Measurements from ENCODE around the gene FGD3.

The FGD3 gene

GRCh38 chr9:93064392-93065134 lies 117.2 kb downstream of the FGD3 start:
- H3K27me3 ChIP-seq (ENCODE audit: insufficient read depth, low read length): peaks cover 12% of the 10 kb centered on the region
- no peaks in the 10 kb centered on the region for H3K36me3 ChIP-seq (ENCODE audit: insufficient read depth, low read length)
- H2AFZ ChIP-seq (ENCODE audit: low read depth, low read length): no peak overlapping the region
- no peaks in the 10 kb centered on the region for H3K9me3 ChIP-seq (ENCODE audit: low read length)
- H3K4me3 ChIP-seq (ENCODE audit: low read length): no peak overlapping the region
- H3K4me1 ChIP-seq (ENCODE audit: insufficient read depth, low read length): no peaks in the 10 kb centered on the region

GRCh38 chr9:93065135-93065720 lies 117.9 kb downstream of the FGD3 start:
- Histone ChIP-seq H3K27me3 (ENCODE audit: insufficient read depth, low read length) (peaks cover 5% of the 10 kb centered on the region), H3K4me1 (ENCODE audit: insufficient read depth, low read length) (no peaks in the 10 kb centered on the region), H3K4me3 (ENCODE audit: low read length) (no peak overlapping the region), H3K36me3 (ENCODE audit: insufficient read depth, low read length) (no peaks in the 10 kb centered on the region), H3K9me3 (ENCODE audit: low read length) (no peaks in the 10 kb centered on the region), H2AFZ (ENCODE audit: low read depth, low read length) (no peak overlapping the region)

GRCh38 chr9:93066978-93067603 lies 119.8 kb downstream of the FGD3 start:
- Histone ChIP-seq H3K4me1 (ENCODE audit: insufficient read depth, low read length) (no peaks in the 10 kb centered on the region), H2AFZ (ENCODE audit: low read depth, low read length) (no peak overlapping the region), H3K36me3 (ENCODE audit: insufficient read depth, low read length) (no peaks in the 10 kb centered on the region), H3K27me3 (ENCODE audit: insufficient read depth, low read length) (no peaks in the 10 kb centered on the region), H3K9me3 (ENCODE audit: low read length) (no peaks in the 10 kb centered on the region), H3K4me3 (ENCODE audit: low read length) (no peak overlapping the region)

- H3K4me1 ChIP-seq (ENCODE audit: insufficient read depth, low read length): no peaks in the 10 kb centered on the region
- no peaks in the 10 kb centered on the region for H3K9me3 ChIP-seq (ENCODE audit: low read length)
- no peaks in the 10 kb centered on the region for H3K36me3 ChIP-seq (ENCODE audit: insufficient read depth, low read length)
- peaks cover 4% of the 10 kb centered on the region for H3K27me3 ChIP-seq (ENCODE audit: insufficient read depth, low read length)
- H3K4me3 ChIP-seq (ENCODE audit: low read length): no peak overlapping the region
- H2AFZ ChIP-seq (ENCODE audit: low read depth, low read length): no peak overlapping the region
Observed at GRCh38 chr9:93068956-93069355, 121.6 kb downstream of the FGD3 start.

GRCh38 chr9:93071464-93071863 lies 124.1 kb downstream of the FGD3 start:
- H3K9me3 ChIP-seq (ENCODE audit: low read length): no peaks in the 10 kb centered on the region
- no peak overlapping the region for H3K4me3 ChIP-seq (ENCODE audit: low read length)
- H3K4me1 ChIP-seq (ENCODE audit: insufficient read depth, low read length): no peaks in the 10 kb centered on the region
- peaks cover 4% of the 10 kb centered on the region for H3K27me3 ChIP-seq (ENCODE audit: insufficient read depth, low read length)
- H3K36me3 ChIP-seq (ENCODE audit: insufficient read depth, low read length): no peaks in the 10 kb centered on the region
- H2AFZ ChIP-seq (ENCODE audit: low read depth, low read length): no peak overlapping the region

GRCh38 chr9:93072383-93072795 lies 125.1 kb downstream of the FGD3 start:
- H3K9me3 ChIP-seq (ENCODE audit: low read length): no peaks in the 10 kb centered on the region
- no peaks in the 10 kb centered on the region for H3K36me3 ChIP-seq (ENCODE audit: insufficient read depth, low read length)
- no peak overlapping the region for H3K4me3 ChIP-seq (ENCODE audit: low read length)
- H3K27me3 ChIP-seq (ENCODE audit: insufficient read depth, low read length): peaks cover 4% of the 10 kb centered on the region
- no peaks in the 10 kb centered on the region for H3K4me1 ChIP-seq (ENCODE audit: insufficient read depth, low read length)
- H2AFZ ChIP-seq (ENCODE audit: low read depth, low read length): no peak overlapping the region

GRCh38 chr9:93076101-93076791 lies 128.9 kb downstream of the FGD3 start:
- Histone ChIP-seq H3K4me1 (ENCODE audit: insufficient read depth, low read length) (no peaks in the 10 kb centered on the region), H2AFZ (ENCODE audit: low read depth, low read length) (no peak overlapping the region), H3K36me3 (ENCODE audit: insufficient read depth, low read length) (no peaks in the 10 kb centered on the region), H3K9me3 (ENCODE audit: low read length) (no peaks in the 10 kb centered on the region), H3K27me3 (ENCODE audit: insufficient read depth, low read length) (peaks cover 4% of the 10 kb centered on the region), H3K4me3 (ENCODE audit: low read length) (no peak overlapping the region)

- peaks cover 4% of the 10 kb centered on the region for H3K27me3 ChIP-seq (ENCODE audit: insufficient read depth, low read length)
- no peaks in the 10 kb centered on the region for H3K9me3 ChIP-seq (ENCODE audit: low read length)
- H2AFZ ChIP-seq (ENCODE audit: low read depth, low read length): no peak overlapping the region
- H3K36me3 ChIP-seq (ENCODE audit: insufficient read depth, low read length): no peaks in the 10 kb centered on the region
- H3K4me3 ChIP-seq (ENCODE audit: low read length): no peak overlapping the region
- no peaks in the 10 kb centered on the region for H3K4me1 ChIP-seq (ENCODE audit: insufficient read depth, low read length)
Observed at GRCh38 chr9:93076792-93077128, 129.4 kb downstream of the FGD3 start.

- no peaks in the 10 kb centered on the region for H3K9me3 ChIP-seq (ENCODE audit: low read length)
Observed at GRCh38 chr9:93077367-93077766, 130.0 kb downstream of the FGD3 start.

GRCh38 chr9:93077811-93078210 lies 130.5 kb downstream of the FGD3 start:
- H3K36me3 ChIP-seq (ENCODE audit: insufficient read depth, low read length): no peaks in the 10 kb centered on the region
- no peaks in the 10 kb centered on the region for H3K9me3 ChIP-seq (ENCODE audit: low read length)
- no peak overlapping the region for H3K4me3 ChIP-seq (ENCODE audit: low read length)
- H2AFZ ChIP-seq (ENCODE audit: low read depth, low read length): no peak overlapping the region
- H3K27me3 ChIP-seq (ENCODE audit: insufficient read depth, low read length): peaks cover 4% of the 10 kb centered on the region
- no peaks in the 10 kb centered on the region for H3K4me1 ChIP-seq (ENCODE audit: insufficient read depth, low read length)

More at GRCh38 chr9:93077367-93077766, 130.0 kb downstream of the FGD3 start:
- Histone ChIP-seq H3K27me3 (ENCODE audit: insufficient read depth, low read length) (peaks cover 4% of the 10 kb centered on the region), H3K4me1 (ENCODE audit: insufficient read depth, low read length) (no peaks in the 10 kb centered on the region), H3K36me3 (ENCODE audit: insufficient read depth, low read length) (no peaks in the 10 kb centered on the region), H3K4me3 (ENCODE audit: low read length) (no peak overlapping the region), H2AFZ (ENCODE audit: low read depth, low read length) (no peak overlapping the region)

GRCh38 chr9:93079371-93079770 lies 132.0 kb downstream of the FGD3 start:
- no peaks in the 10 kb centered on the region for H3K27me3 ChIP-seq (ENCODE audit: insufficient read depth, low read length)
- H3K4me1 ChIP-seq (ENCODE audit: insufficient read depth, low read length): no peaks in the 10 kb centered on the region
- no peaks in the 10 kb centered on the region for H3K36me3 ChIP-seq (ENCODE audit: insufficient read depth, low read length)
- H2AFZ ChIP-seq (ENCODE audit: low read depth, low read length): no peak overlapping the region
- no peaks in the 10 kb centered on the region for H3K9me3 ChIP-seq (ENCODE audit: low read length)
- H3K4me3 ChIP-seq (ENCODE audit: low read length): no peak overlapping the region

GRCh38 chr9:93080406-93080805 lies 133.1 kb downstream of the FGD3 start:
- H3K9me3 ChIP-seq (ENCODE audit: low read length): no peaks in the 10 kb centered on the region
- no peak overlapping the region for H3K4me3 ChIP-seq (ENCODE audit: low read length)
- no peaks in the 10 kb centered on the region for H3K36me3 ChIP-seq (ENCODE audit: insufficient read depth, low read length)
- H3K4me1 ChIP-seq (ENCODE audit: insufficient read depth, low read length): no peaks in the 10 kb centered on the region
- H3K27me3 ChIP-seq (ENCODE audit: insufficient read depth, low read length): no peaks in the 10 kb centered on the region
- H2AFZ ChIP-seq (ENCODE audit: low read depth, low read length): no peak overlapping the region

GRCh38 chr9:93081081-93081529 lies 133.8 kb downstream of the FGD3 start:
- Histone ChIP-seq H3K36me3 (ENCODE audit: insufficient read depth, low read length) (no peaks in the 10 kb centered on the region), H3K27me3 (ENCODE audit: insufficient read depth, low read length) (no peaks in the 10 kb centered on the region), H2AFZ (ENCODE audit: low read depth, low read length) (no peak overlapping the region), H3K9me3 (ENCODE audit: low read length) (no peaks in the 10 kb centered on the region), H3K4me1 (ENCODE audit: insufficient read depth, low read length) (no peaks in the 10 kb centered on the region), H3K4me3 (ENCODE audit: low read length) (no peak overlapping the region)
